Measurements from ENCODE around the gene PSMC1. TPM values are rescaled to one million over a fixed set of nuclear protein-coding genes. Genes with fewer than 3 reads are reported as not detected.

The PSMC1 gene
- polyA plus RNA-seq, 1 of the 3 experiments (the other 2 are of a cell fraction): 102 TPM

GRCh38 chr14:90290337-90291011 is 34.1 kb downstream of the PSMC1 start:
- Histone ChIP-seq H3K9me2 (no peaks in the 10 kb centered on the region), H3K4me2 (no peak overlapping the region), H3K27me3 (ENCODE audit: insufficient read depth) (no peaks in the 10 kb centered on the region), H3K4me3 (ENCODE audit: low read depth in 2 of 2, low read length in 1 of 2) (no peak overlapping the region), H3K27ac (ENCODE audit: low read depth in 2 of 2, low read length in 1 of 2) (no peak overlapping the region; a peak in 1 of 4 replicates), H3K79me2 (ENCODE audit: insufficient read depth) (no peaks in the 10 kb centered on the region), H3K4me1 (ENCODE audit: control insufficient read depth in 1 of 2, insufficient read depth in 2 of 2, low read depth in 1 of 2, low read length in 1 of 2) (peaks cover 0 to 9% of the 10 kb centered on the region in 2 experiments; a peak in 1 of 4 replicates), H4K20me1 (ENCODE audit: insufficient read depth) (no peaks in the 10 kb centered on the region), H3K9ac (no peak overlapping the region), H3K36me3 (replicated peaks in 1 of 2; ENCODE audit: control insufficient read depth in 1 of 2, insufficient read depth in 2 of 2, low read length in 1 of 2) (peaks cover 51 to 65% of the 10 kb centered on the region in 2 experiments), H2AFZ (ENCODE audit: low read depth) (no peak overlapping the region), H3K9me3 (no peaks in the 10 kb centered on the region), H3F3A (replicated peaks; ENCODE audit: insufficient read depth) (no peaks in the 10 kb centered on the region)
- TF ChIP-seq RXRA (IDR thresholded peaks at IDR 0.05; ENCODE audit: borderline replicate concordance, low read depth): no peak
- no peak for TF ChIP-seq CHD2 (IDR thresholded peaks at IDR 0.05; ENCODE audit: low read length, partially characterized antibody)
- no peak for TF ChIP-seq FOSL2 (IDR thresholded peaks at IDR 0.05; ENCODE audit: borderline replicate concordance, low read depth)
- TF ChIP-seq EP300 (IDR thresholded peaks at IDR 0.05; ENCODE audit: borderline replicate concordance in 1 of 2, low read depth in 1 of 2, low read length in 1 of 2): no peak
- no peak for TF ChIP-seq CTCF (IDR thresholded peaks at IDR 0.05)
- TF ChIP-seq TAF1 (IDR thresholded peaks at IDR 0.05; ENCODE audit: borderline replicate concordance, low read depth, low read length): no peak
- no peak for TF ChIP-seq RCOR1 (IDR thresholded peaks at IDR 0.05; ENCODE audit: low read length)
- TF ChIP-seq USF2 (IDR thresholded peaks at IDR 0.05; ENCODE audit: borderline replicate concordance, low read depth, low read length): no peak
- TF ChIP-seq FOXJ3 (CRISPR knock-in tag; IDR thresholded peaks at IDR 0.05): no peak
- no peak for TF ChIP-seq SMC3 (IDR thresholded peaks at IDR 0.05; ENCODE audit: low read depth, low read length)
- TF ChIP-seq TCF12 (IDR thresholded peaks at IDR 0.05): no peak
- TF ChIP-seq REST (IDR thresholded peaks at IDR 0.05; ENCODE audit: low read depth, low read length): no peak
- TF ChIP-seq IRF3 (IDR thresholded peaks at IDR 0.05; ENCODE audit: low read depth, low read length): no peak
- TF ChIP-seq FOXM1 (IDR thresholded peaks at IDR 0.05; ENCODE audit: low read depth): no peak
- no peak for TF ChIP-seq RFX5 (IDR thresholded peaks at IDR 0.05; ENCODE audit: low read length)
- TF ChIP-seq MAX (IDR thresholded peaks at IDR 0.05; ENCODE audit: low read depth): no peak
- POLR2A ChIA-PET: no interaction called here
- WGBS (ENCODE audit: low lambda C conversion rate): 99% methylated on average over 6 of the region's 6 CpGs
- no peak for DNase-seq
- CTCF ChIA-PET: interaction anchor here (1.0 to 1.5 kb wide), 4 partner anchors 8 to 469 kb away, joined by 3 to 5 read pairs (median 4); no protein-coding TSS in a partner anchor
